ENCODE measurements around the gene PPP4R3B.
"Not testable (repeated sequence)": the region's sequence is repeated elsewhere in the genome, so short reads cannot be mapped to it uniquely, and the experiment has no call there.

PPP4R3B gene

GRCh38 chr2:55592130-55592529 lies 25.3 kb downstream of the PPP4R3B start:
- Histone ChIP-seq H3K36me3 (peaks cover 0 to 16% (median 15%) of the 10 kb centered on the region in 3 donors), H3K9me3 (no peaks in the 10 kb centered on the region), H3K27ac (no peak overlapping the region), H3K4me3 (no peak overlapping the region), H3K27me3 (no peaks in the 10 kb centered on the region), H3K4me1 (peaks cover 0 to 5% (median 0%) of the 10 kb centered on the region in 4 donors)
- no peak for DNase-seq
- intact Hi-C loops (cut with DNase I; ENCODE audit: low total_unique reads), result no loop called here
- TF ChIP-seq, protein P1, sequence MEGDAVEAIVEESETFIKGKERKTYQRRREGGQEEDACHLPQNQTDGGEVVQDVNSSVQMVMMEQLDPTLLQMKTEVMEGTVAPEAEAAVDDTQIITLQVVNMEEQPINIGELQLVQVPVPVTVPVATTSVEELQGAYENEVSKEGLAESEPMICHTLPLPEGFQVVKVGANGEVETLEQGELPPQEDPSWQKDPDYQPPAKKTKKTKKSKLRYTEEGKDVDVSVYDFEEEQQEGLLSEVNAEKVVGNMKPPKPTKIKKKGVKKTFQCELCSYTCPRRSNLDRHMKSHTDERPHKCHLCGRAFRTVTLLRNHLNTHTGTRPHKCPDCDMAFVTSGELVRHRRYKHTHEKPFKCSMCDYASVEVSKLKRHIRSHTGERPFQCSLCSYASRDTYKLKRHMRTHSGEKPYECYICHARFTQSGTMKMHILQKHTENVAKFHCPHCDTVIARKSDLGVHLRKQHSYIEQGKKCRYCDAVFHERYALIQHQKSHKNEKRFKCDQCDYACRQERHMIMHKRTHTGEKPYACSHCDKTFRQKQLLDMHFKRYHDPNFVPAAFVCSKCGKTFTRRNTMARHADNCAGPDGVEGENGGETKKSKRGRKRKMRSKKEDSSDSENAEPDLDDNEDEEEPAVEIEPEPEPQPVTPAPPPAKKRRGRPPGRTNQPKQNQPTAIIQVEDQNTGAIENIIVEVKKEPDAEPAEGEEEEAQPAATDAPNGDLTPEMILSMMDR (IDR thresholded peaks at IDR 0.05), result no peak

DNA sequence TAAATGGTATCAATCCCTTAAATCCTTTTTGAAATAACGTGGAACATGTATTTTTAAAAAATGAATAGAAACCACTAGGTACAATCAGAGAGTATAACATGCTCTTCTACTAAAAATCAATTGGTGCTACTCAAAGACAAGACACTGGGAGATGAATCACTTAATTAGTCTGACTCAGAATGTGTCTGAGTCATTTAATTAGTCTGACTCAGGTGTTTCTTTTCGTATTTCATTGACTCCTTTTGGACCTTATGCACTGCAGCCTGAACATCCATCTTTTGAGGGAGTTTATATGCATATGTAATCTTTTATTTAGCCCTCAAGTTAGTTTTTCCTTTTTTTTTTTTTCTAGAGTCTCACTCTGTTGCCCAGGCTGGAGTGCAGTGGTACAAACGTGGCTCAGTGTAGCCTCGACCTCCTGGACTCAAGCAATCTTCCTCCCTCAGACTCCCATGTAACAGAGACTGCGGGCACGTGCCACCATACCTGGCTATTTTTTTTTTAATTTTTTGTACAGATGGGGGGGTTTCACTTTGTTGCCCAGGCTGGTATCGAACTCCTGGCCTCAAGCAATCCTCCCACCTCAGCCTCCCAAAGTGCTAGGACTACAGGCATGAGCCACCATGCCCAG lies 26.5 kb downstream of the PPP4R3B start:
- H3K4me3 ChIP-seq, result no peak overlapping the region
- DNase-seq, result no peak
- intact Hi-C loops (cut with DNase I; ENCODE audit: low total_unique reads), result no loop called here
- no peaks in the 10 kb centered on the region for H3K9me3 ChIP-seq
- no peaks in the 10 kb centered on the region for H3K27me3 ChIP-seq
- peaks cover 0 to 18% (median 13%) of the 10 kb centered on the region in 3 donors for H3K36me3 ChIP-seq
- H3K27ac ChIP-seq, result no peak overlapping the region
- peaks cover 0 to 5% (median 0%) of the 10 kb centered on the region in 4 donors for H3K4me1 ChIP-seq
- TF ChIP-seq, protein P1 (IDR thresholded peaks at IDR 0.05), result no peak

DNA sequence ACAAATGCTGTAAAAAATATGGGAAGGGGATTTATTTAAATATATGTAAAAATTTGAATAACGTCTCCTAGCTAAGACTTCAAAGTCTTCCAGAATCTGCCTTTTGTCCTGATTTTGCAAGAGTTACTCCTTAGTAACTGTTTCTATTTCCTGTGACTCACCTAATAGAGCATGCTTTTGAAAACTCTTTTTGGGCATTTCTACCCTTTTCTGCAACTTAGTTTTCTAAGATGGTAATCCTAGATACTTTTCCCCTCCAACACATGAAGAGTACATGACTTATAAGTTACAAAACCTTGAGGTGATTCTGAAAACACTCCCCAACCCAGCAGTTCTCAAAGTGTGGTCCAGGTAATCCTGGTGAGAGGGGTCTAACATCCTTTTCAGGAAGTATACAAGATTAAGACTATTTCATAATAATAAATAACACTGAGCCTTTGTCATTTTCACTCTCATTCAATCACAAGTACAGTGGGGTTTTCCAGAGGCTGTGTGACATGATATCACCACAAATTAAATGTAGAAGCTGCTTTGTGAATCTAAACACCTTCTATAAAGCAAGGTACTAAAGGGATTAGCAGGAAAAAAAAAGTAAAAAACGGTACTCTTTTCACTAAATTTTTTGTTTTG lies 31.9 kb downstream of the PPP4R3B start:
- intact Hi-C loops (cut with DNase I; ENCODE audit: low total_unique reads), result no loop called here
- Histone ChIP-seq H3K27me3 (no peaks in the 10 kb centered on the region), H3K36me3 (peaks cover 1 to 36% (median 24%) of the 10 kb centered on the region in 3 donors), H3K9me3 (no peaks in the 10 kb centered on the region), H3K4me3 (no peak overlapping the region), H3K27ac (no peak overlapping the region), H3K4me1 (peaks cover 0 to 21% (median 9%) of the 10 kb centered on the region in 4 donors)
- TF ChIP-seq, protein P1 (IDR thresholded peaks at IDR 0.05), result no peak
- no peak for DNase-seq

GRCh38 chr2:55581874-55582547 lies 35.4 kb downstream of the PPP4R3B start:
- H3K27me3 ChIP-seq, result no peaks in the 10 kb centered on the region
- peaks cover 0 to 21% (median 9%) of the 10 kb centered on the region in 4 donors for H3K4me1 ChIP-seq
- intact Hi-C loops (cut with DNase I; ENCODE audit: low total_unique reads), result no loop called here
- peak overlapping the region in 1 of 2 donors; percentile 10 for H3K4me3 ChIP-seq
- TF ChIP-seq, protein P1 (IDR thresholded peaks at IDR 0.05), result no peak
- peak in 1 of 2 donors; percentile 35 for DNase-seq
- H3K9me3 ChIP-seq, result no peaks in the 10 kb centered on the region
- H3K27ac ChIP-seq, result peak overlapping the region; percentile 38 to 60
- peaks cover 24 to 41% (median 25%) of the 10 kb centered on the region in 3 donors for H3K36me3 ChIP-seq

DNA sequence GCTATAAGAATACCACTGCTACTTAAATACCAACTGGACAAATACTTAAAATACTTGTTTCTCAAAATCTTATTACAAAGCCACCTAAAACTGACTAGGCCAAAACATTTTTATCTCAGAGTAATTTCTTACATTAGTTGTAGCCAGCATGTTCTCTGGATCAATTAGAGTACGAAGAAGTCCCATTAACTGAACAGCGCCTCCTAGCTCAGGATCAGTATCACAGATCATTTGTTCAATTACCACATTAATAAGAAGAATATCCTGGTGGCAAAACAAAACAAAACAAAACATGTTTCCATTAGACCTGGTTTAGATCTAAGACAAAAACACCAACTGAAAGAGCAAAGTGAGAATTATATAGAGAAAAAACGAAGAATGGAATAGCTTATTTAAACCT lies 36.0 kb downstream of the PPP4R3B start:
- no peak for DNase-seq
- Histone ChIP-seq H3K4me3 (no peak overlapping the region), H3K4me1 (peaks cover 0 to 21% (median 9%) of the 10 kb centered on the region in 4 donors), H3K27ac (peak overlapping the region; percentile 36 to 60), H3K9me3 (no peaks in the 10 kb centered on the region), H3K27me3 (no peaks in the 10 kb centered on the region), H3K36me3 (peaks cover 25 to 42% (median 27%) of the 10 kb centered on the region in 3 donors)
- TF ChIP-seq, protein P1 (IDR thresholded peaks at IDR 0.05), result no peak
- intact Hi-C loops (cut with DNase I; ENCODE audit: low total_unique reads), result no loop called here

GRCh38 chr2:55569002-55569401 lies 48.4 kb downstream of the PPP4R3B start:
- H3K27me3 ChIP-seq; DNase-seq; H3K4me3 ChIP-seq; intact Hi-C loops (cut with DNase I; ENCODE audit: low total_unique reads); H3K4me1 ChIP-seq; H3K27ac ChIP-seq; H3K9me3 ChIP-seq: not testable (repeated sequence)
- peaks cover 35 to 67% (median 38%) of the 10 kb centered on the region in 3 donors for H3K36me3 ChIP-seq
